ENCODE data around the gene ETV7. TPM values are rescaled to one million over a fixed set of nuclear protein-coding genes. Genes with fewer than 3 reads are reported as not detected.

Gene ETV7
- total and polyA plus RNA-seq, 2 experiments from 2014 or later, result 0.47 to 1.2 TPM

DNA sequence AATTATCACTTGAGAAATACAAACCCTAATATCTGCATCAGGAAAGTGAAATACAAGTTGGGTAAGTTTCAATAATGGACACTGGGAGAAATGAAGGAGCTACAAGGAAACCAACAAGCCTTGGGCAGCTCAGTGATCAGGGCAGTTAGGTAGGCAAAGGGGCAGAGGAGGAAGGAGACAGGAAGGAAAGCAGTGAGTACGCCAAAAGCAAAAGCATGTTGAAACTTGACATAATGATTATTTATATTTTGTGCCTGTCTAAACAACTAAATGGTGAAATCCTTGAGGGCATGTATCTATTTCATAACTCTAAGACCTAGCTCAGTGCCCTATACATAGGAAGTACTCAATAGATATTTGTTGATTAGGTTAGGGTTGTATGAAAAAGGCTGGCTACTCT, 31.8 kb upstream of the ETV7 start:
- Mint-ChIP-seq H3K27me3 (ENCODE audit: insufficient read depth, low read depth, poor library complexity) (peaks cover 6% of the 10 kb centered on the region), H3K36me3 (ENCODE audit: low read depth) (no peaks in the 10 kb centered on the region), H3K4me3 (no peak overlapping the region), H3K9me3 (no peaks in the 10 kb centered on the region), H3K27ac (no peak overlapping the region), H3K4me1 (peaks cover 14% of the 10 kb centered on the region)
- ATAC-seq (no peak), DNase-seq (ENCODE audit: low spot score) (no peak)
- no peaks in the 10 kb centered on the region for H4K20me1 ChIP-seq (replicated peaks; ENCODE audit: insufficient read depth)
- no peaks in the 10 kb centered on the region for H3K36me3 ChIP-seq (ENCODE audit: insufficient read depth)
- no peaks in the 10 kb centered on the region; the same call in 1 of the 2 replicates for H3F3A ChIP-seq (replicated peaks; ENCODE audit: low read depth)
- H3K27ac ChIP-seq (ENCODE audit: low read depth), result no peak overlapping the region
- H3K9me2 ChIP-seq (ENCODE audit: insufficient read depth), result no peaks in the 10 kb centered on the region
- H3K4me1 ChIP-seq (ENCODE audit: insufficient read depth), result peaks cover 8% of the 10 kb centered on the region; the same call in 1 of the 2 replicates
- no peak overlapping the region for H2AFZ ChIP-seq
- H3K27me3 ChIP-seq (ENCODE audit: insufficient read depth), result no peaks in the 10 kb centered on the region
- no peak overlapping the region for H3K4me2 ChIP-seq
- no peak overlapping the region for H3K4me3 ChIP-seq
- H3K79me2 ChIP-seq (replicated peaks; ENCODE audit: insufficient read depth), result no peaks in the 10 kb centered on the region
- TF ChIP-seq, protein P1, sequence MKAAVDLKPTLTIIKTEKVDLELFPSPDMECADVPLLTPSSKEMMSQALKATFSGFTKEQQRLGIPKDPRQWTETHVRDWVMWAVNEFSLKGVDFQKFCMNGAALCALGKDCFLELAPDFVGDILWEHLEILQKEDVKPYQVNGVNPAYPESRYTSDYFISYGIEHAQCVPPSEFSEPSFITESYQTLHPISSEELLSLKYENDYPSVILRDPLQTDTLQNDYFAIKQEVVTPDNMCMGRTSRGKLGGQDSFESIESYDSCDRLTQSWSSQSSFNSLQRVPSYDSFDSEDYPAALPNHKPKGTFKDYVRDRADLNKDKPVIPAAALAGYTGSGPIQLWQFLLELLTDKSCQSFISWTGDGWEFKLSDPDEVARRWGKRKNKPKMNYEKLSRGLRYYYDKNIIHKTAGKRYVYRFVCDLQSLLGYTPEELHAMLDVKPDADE (IDR thresholded peaks at IDR 0.05), result no peak
- TF ChIP-seq POLR2AphosphoS5 (IDR thresholded peaks at IDR 0.05; ENCODE audit: low read depth), result no peak
- TF ChIP-seq ZNF331 (CRISPR knock-in tag; IDR thresholded peaks at IDR 0.05; ENCODE audit: low read depth), result no peak
- TF ChIP-seq, protein P2, sequence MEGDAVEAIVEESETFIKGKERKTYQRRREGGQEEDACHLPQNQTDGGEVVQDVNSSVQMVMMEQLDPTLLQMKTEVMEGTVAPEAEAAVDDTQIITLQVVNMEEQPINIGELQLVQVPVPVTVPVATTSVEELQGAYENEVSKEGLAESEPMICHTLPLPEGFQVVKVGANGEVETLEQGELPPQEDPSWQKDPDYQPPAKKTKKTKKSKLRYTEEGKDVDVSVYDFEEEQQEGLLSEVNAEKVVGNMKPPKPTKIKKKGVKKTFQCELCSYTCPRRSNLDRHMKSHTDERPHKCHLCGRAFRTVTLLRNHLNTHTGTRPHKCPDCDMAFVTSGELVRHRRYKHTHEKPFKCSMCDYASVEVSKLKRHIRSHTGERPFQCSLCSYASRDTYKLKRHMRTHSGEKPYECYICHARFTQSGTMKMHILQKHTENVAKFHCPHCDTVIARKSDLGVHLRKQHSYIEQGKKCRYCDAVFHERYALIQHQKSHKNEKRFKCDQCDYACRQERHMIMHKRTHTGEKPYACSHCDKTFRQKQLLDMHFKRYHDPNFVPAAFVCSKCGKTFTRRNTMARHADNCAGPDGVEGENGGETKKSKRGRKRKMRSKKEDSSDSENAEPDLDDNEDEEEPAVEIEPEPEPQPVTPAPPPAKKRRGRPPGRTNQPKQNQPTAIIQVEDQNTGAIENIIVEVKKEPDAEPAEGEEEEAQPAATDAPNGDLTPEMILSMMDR (conservative IDR thresholded peaks at IDR 0.05; ENCODE audit: low read depth in 2 of 2), result no peak
- no peak for TF ChIP-seq STAT1 (IDR thresholded peaks at IDR 0.05; ENCODE audit: unreplicated experiment)
- no peak for TF ChIP-seq CREB1 (CRISPR knock-in tag; IDR thresholded peaks at IDR 0.05; ENCODE audit: low read depth)
- TF ChIP-seq ZNF114 (CRISPR knock-in tag; IDR thresholded peaks at IDR 0.05), result no peak
- TF ChIP-seq, protein P3, sequence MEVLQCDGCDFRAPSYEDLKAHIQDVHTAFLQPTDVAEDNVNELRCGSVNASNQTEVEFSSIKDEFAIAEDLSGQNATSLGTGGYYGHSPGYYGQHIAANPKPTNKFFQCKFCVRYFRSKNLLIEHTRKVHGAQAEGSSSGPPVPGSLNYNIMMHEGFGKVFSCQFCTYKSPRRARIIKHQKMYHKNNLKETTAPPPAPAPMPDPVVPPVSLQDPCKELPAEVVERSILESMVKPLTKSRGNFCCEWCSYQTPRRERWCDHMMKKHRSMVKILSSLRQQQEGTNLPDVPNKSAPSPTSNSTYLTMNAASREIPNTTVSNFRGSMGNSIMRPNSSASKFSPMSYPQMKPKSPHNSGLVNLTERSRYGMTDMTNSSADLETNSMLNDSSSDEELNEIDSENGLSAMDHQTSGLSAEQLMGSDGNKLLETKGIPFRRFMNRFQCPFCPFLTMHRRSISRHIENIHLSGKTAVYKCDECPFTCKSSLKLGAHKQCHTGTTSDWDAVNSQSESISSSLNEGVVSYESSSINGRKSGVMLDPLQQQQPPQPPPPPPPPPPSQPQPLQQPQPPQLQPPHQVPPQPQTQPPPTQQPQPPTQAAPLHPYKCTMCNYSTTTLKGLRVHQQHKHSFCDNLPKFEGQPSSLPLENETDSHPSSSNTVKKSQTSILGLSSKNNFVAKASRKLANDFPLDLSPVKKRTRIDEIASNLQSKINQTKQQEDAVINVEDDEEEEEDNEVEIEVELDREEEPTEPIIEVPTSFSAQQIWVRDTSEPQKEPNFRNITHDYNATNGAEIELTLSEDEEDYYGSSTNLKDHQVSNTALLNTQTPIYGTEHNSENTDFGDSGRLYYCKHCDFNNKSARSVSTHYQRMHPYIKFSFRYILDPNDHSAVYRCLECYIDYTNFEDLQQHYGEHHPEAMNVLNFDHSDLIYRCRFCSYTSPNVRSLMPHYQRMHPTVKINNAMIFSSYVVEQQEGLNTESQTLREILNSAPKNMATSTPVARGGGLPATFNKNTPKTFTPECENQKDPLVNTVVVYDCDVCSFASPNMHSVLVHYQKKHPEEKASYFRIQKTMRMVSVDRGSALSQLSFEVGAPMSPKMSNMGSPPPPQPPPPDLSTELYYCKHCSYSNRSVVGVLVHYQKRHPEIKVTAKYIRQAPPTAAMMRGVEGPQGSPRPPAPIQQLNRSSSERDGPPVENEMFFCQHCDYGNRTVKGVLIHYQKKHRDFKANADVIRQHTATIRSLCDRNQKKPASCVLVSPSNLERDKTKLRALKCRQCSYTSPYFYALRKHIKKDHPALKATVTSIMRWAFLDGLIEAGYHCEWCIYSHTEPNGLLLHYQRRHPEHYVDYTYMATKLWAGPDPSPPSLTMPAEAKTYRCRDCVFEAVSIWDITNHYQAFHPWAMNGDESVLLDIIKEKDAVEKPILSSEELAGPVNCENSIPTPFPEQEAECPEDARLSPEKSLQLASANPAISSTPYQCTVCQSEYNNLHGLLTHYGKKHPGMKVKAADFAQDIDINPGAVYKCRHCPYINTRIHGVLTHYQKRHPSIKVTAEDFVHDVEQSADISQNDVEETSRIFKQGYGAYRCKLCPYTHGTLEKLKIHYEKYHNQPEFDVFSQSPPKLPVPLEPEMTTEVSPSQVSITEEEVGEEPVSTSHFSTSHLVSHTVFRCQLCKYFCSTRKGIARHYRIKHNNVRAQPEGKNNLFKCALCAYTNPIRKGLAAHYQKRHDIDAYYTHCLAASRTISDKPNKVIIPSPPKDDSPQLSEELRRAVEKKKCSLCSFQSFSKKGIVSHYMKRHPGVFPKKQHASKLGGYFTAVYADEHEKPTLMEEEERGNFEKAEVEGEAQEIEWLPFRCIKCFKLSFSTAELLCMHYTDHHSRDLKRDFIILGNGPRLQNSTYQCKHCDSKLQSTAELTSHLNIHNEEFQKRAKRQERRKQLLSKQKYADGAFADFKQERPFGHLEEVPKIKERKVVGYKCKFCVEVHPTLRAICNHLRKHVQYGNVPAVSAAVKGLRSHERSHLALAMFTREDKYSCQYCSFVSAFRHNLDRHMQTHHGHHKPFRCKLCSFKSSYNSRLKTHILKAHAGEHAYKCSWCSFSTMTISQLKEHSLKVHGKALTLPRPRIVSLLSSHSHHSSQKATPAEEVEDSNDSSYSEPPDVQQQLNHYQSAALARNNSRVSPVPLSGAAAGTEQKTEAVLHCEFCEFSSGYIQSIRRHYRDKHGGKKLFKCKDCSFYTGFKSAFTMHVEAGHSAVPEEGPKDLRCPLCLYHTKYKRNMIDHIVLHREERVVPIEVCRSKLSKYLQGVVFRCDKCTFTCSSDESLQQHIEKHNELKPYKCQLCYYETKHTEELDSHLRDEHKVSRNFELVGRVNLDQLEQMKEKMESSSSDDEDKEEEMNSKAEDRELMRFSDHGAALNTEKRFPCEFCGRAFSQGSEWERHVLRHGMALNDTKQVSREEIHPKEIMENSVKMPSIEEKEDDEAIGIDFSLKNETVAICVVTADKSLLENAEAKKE (CRISPR knock-in tag; IDR thresholded peaks at IDR 0.05), result no peak
